Amygdala (tissue), 56 donors: ENCODE results near the gene VRK3.
"Not testable (repeated sequence)": the region's sequence is repeated elsewhere in the genome, so short reads cannot be mapped to it uniquely, and the experiment has no call there.

Source experiments
- DNase-seq, 56 donors: peaks; one replicate each; lab custom pipeline; 2025; lab: John Stamatoyannopoulos, UW

The VRK3 gene, protein sequence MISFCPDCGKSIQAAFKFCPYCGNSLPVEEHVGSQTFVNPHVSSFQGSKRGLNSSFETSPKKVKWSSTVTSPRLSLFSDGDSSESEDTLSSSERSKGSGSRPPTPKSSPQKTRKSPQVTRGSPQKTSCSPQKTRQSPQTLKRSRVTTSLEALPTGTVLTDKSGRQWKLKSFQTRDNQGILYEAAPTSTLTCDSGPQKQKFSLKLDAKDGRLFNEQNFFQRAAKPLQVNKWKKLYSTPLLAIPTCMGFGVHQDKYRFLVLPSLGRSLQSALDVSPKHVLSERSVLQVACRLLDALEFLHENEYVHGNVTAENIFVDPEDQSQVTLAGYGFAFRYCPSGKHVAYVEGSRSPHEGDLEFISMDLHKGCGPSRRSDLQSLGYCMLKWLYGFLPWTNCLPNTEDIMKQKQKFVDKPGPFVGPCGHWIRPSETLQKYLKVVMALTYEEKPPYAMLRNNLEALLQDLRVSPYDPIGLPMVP

DNA sequence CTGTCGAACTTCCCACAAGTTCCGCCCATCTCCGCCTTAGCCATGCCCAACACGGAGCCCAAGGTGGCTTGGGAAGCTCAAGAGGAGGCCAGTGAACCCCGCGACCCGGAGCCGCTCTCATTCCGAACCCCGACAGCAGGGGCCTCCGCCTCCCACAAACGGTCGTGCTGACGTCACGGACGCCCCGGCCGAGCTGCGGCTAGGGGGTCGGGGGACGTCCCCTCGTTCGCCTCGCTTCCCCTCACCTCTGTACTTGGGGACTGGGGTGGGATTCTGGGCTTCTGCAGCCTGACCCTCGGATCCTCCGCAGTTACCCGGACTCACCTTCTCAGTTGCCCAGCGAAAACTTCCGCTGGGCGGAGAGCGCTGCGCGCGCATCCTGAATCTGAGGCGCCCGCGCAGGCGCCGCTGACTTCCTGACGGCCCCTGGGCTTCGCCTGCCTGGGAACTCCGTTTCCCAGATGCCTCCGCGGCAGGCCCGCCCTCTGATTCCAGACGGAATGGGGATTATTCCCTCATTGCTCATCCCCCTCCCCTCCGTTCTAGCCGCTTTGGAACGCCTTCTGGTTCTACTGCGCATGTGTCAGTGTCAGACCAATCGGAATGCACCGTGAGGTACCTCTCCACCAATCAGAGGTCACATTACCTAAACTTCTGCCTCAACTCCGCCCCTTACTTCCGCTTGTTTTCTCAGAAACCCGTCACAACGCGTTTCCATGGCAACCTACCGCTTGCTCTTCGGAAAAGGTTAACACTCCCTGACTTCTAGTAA is at the start of gene VRK3:
Gene VRK3, minus strand, starts transcription at position 351 of the 772 bp plus-strand sequence. CDS start 9,210 bp downstream, outside the sequence.
- DNase-seq = peak; percentile 83 to 100 (median 98)

GRCh38 chr19:50068382-50068781 is 43.2 kb upstream of the VRK3 start:
- DNase-seq = not testable (repeated sequence)

- no peak for DNase-seq
These were observed 42.4 kb upstream of the VRK3 start for GRCh38 chr19:50067575-50067974.

DNA sequence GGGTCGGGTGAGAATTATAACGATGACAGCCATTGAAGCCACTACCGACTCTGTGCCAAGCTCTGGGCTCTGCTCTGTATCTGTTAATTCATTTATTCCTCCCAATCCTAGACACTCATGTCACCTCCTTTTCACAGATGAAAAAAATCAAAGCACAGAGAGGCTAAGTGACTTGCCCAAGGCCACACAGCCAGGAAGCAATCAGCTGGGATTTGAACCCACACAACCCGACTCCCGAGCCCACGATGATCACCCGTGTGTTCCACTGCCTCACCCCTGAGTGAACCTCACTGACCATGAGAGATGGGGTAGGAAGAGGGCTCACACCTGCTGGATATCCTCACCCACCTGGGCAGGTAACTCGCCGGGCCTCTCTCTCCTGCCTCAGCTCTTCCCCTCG is 40.8 kb upstream of the VRK3 start:
- DNase-seq = no peak

- DNase-seq = no peak
These were observed 36.5 kb upstream of the VRK3 start for GRCh38 chr19:50061650-50062049.

DNA sequence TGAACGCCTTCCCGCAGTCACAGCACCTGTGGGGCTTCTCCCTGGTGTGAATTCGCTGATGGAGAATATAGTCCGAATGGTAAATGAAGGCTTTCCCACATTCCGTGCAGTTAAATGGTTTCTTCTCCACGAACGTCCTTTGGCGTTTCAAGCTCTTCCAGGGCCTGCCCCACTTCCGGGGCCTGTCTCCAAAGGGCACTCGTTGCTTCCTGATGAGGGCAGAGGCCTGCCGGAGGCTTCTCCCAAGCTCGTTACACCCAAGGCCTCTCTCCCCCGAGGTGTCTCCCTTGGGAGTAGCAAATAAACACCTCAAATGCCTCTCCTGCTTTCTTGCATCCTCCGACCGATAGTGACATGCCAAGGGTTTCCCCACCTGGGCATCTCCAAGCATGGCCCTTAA is 34.9 kb upstream of the VRK3 start:
- DNase-seq = no peak

GRCh38 chr19:50059045-50059444 is 33.9 kb upstream of the VRK3 start:
- no peak for DNase-seq

- DNase-seq = no peak
These were observed 33.3 kb upstream of the VRK3 start for GRCh38 chr19:50058425-50058824.

DNA sequence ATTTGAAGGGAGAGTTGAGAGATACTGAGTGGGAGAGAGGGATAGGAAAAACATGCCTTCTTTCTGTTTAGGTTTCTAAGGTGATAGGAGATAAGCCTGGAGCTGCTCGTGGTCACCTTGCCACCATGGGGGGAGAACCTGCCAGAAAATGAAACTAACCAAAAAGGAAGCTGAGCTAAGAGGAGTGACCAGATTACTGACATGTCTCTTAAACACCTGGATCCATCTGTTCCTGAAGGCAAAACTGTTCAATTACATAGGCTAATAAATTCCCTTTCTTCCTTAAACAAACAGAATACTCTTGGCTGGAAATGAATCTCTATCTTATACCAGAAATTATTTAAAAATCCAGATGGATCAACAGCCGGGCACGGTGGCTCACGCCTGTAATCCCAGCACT is 27.9 kb upstream of the VRK3 start:
- DNase-seq = no peak

DNA sequence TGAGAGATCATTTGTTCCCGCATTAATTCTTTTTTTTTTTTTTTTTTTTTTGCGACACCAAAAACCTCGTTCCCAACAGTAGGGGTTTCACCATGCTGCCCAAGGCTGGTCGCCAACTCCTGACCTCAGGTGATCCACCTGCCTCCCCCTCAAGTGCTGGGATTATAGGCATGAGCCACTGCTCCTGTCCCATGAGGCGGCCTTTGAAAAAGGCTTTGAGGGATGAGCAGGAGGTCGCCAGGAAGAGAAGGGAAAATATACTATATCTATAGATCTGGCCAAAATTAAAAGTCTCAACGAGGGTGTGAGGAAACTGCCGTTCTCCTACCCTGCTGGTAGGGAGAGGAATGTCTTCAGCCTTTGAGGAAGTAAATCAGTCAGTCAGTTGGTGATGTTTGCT is 26.8 kb upstream of the VRK3 start:
- DNase-seq = no peak

GRCh38 chr19:50051228-50051895 is 26.2 kb upstream of the VRK3 start:
- DNase-seq = not testable (repeated sequence)

DNA sequence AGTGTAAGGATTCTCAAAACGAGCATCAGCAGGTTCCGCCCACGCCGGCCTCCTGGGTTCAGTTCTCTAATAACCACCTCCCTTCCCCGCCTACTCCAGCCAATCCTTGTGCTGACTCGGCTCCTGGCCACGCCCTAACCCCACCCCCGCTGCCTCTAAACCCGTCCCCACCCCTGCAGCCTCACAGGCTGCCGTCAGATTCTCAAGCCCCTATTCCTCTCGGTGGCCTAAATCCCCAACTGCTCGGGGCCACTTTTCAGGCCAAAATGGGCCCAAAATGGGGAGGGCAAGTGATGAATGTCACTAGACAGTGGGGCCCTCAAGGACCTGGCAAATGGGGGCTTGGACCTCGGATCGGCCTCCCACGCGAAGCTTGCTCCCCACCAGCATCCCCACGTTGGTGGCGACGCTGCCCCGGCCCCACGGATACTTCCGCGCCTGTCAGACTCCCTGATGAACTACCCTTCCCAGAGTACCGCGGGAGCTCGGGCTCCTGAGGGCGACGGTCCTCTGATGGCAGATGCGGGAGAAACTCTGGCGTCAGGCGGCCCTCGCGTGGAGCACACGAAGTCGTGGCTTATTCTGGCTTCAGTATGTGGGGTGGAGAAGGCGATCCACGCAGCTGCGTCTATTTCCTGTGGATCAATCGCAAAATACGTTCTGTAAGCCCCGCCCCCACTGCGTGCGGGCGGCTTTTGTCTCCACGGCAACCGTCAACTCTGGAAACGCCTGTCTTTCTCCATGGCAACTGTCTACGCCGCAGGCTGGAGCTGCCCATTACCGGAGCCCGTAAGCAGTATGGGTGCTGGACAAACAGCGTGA is 25.4 kb upstream of the VRK3 start:
- DNase-seq = peak in 55 of 56 donors; percentile 17 to 91 (median 78)

- DNase-seq = no peak
These were observed 22.5 kb upstream of the VRK3 start for GRCh38 chr19:50047671-50048070.

GRCh38 chr19:50046649-50047503 is 21.7 kb upstream of the VRK3 start:
- peak in 49 of 56 donors; percentile 1 to 88 (median 47) for DNase-seq

GRCh38 chr19:50044922-50045321 is 19.8 kb upstream of the VRK3 start:
- DNase-seq = no peak

GRCh38 chr19:50043967-50044366 is 18.8 kb upstream of the VRK3 start:
- DNase-seq = no peak

- no peak for DNase-seq
These were observed 17.3 kb upstream of the VRK3 start for GRCh38 chr19:50042363-50043024.

DNA sequence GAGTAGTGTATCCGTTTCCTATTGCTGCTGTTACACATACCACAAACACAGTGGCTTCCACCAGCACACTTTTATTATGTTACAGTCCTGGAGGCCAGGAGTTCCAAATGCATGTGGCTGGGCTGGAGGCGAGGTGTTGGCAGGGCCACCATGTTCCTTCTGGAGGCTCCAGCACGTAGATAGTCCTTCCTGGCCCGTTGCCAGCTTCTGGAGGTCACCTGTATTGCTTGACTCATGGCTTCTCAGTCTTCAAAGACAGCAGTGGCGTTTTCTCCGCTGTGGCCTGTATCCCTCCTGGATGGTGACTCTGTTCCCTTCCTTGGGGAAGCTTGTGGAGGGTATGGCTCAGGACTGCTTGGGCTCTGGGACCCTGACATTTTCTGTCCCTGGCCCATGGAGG is 15.8 kb upstream of the VRK3 start:
- peak in 2 of 56 donors; percentile 1 to 4 for DNase-seq

DNA sequence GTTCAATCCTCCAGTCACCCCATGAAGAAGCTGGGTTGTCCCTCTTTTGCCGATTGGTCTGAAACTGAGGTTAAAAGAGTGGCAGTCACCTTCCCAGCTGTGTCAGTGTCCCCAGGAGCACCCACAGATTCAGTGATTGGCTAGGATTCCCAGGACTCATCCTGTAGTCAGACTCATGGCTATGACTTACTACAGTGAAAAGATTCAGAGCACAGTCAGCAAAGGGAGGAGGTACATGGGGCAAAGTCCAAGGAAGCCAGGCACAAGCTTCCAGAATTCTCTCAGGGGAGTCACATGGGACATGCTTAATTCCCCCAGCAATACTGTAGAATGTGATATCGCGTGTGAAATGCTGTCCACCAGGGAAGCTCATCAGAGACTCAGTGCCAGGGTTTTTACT is 14.8 kb upstream of the VRK3 start:
- no peak for DNase-seq
